WERI-Rb-1 (cell line): ENCODE measurements around the gene YARS2.
A peak's percentile ranks its signal among the peaks of the same experiment; 100 is the strongest.

Experiments used
- DNase-seq: peaks from one replicate; pipeline ENCODE4 v3.0.0-alpha.2; 2020
- H3K27ac ChIP-seq: fragments of 250-450 bp; sonication (Bioruptor Pico); 2 replicates; pipeline ENCODE4 v1.5.1; 2020; ENCODE audit warnings: mild to moderate bottlenecking, moderate library complexity
- H3K27me3 ChIP-seq: fragments of 250-450 bp; sonication (Bioruptor Pico); 2 replicates; pipeline ENCODE4 v1.5.1; 2021; ENCODE audit warnings: mild to moderate bottlenecking, low read depth, moderate library complexity; ENCODE audit not compliant: insufficient read depth, severe bottlenecking
- H3K36me3 ChIP-seq: fragments of 250-450 bp; sonication (Bioruptor Pico); 2 replicates; pipeline ENCODE4 v1.5.1; 2020; ENCODE audit warnings: mild to moderate bottlenecking, moderate library complexity
- H3K4me3 ChIP-seq: 2 replicates; pipeline ENCODE4 v1.5.1; 2011; ENCODE audit warnings: low read depth, mild to moderate bottlenecking, control low read depth, low read length
- H3K9me3 ChIP-seq: fragments of 250-450 bp; sonication (Bioruptor Pico); 2 replicates; pipeline ENCODE4 v1.5.1; 2021; ENCODE audit warnings: mild to moderate bottlenecking, moderate library complexity; ENCODE audit not compliant: severe bottlenecking
- TF ChIP-seq, protein P1 (sequence below): IDR thresholded peaks from 2 replicates; pipeline ENCODE4 v1.5.1; 2011; ENCODE audit warnings: low read depth, mild to moderate bottlenecking, control low read depth, inconsistent platforms, low read length

Gene YARS2

DNA sequence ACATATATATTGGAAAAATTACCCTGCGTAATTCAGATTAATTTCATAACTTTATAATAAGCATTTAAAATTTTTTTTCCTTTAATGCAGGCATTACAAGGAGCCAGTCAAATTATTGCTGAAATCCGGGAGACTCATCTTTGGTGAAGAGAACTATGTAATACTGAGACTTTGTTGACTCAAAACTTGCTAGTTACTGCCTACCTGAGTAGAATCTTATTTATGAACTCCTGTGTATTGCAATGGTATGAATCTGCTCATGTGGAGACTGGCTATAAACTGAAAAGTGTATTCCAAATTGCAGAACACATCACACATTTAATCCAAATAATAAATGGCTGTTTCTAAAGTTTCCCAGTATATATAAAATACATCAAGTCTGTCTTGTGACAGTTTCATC is 12.4 kb downstream of the YARS2 start:
- no peaks in the 10 kb centered on the region for H3K27me3 ChIP-seq
- H3K9me3 ChIP-seq, result no peaks in the 10 kb centered on the region
- no peak overlapping the region for H3K27ac ChIP-seq
- TF ChIP-seq, protein P1, sequence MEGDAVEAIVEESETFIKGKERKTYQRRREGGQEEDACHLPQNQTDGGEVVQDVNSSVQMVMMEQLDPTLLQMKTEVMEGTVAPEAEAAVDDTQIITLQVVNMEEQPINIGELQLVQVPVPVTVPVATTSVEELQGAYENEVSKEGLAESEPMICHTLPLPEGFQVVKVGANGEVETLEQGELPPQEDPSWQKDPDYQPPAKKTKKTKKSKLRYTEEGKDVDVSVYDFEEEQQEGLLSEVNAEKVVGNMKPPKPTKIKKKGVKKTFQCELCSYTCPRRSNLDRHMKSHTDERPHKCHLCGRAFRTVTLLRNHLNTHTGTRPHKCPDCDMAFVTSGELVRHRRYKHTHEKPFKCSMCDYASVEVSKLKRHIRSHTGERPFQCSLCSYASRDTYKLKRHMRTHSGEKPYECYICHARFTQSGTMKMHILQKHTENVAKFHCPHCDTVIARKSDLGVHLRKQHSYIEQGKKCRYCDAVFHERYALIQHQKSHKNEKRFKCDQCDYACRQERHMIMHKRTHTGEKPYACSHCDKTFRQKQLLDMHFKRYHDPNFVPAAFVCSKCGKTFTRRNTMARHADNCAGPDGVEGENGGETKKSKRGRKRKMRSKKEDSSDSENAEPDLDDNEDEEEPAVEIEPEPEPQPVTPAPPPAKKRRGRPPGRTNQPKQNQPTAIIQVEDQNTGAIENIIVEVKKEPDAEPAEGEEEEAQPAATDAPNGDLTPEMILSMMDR, result no peak
- no peak overlapping the region for H3K4me3 ChIP-seq
- peaks cover 74% of the 10 kb centered on the region for H3K36me3 ChIP-seq
- DNase-seq, result no peak

GRCh38 chr12:32742133-32742532 is 13.6 kb downstream of the YARS2 start:
- TF ChIP-seq, protein P1, result no peak
- Histone ChIP-seq H3K9me3 (no peaks in the 10 kb centered on the region), H3K27me3 (no peaks in the 10 kb centered on the region), H3K36me3 (peaks cover 76% of the 10 kb centered on the region), H3K27ac (no peak overlapping the region), H3K4me3 (no peak overlapping the region)
- DNase-seq, result no peak

DNA sequence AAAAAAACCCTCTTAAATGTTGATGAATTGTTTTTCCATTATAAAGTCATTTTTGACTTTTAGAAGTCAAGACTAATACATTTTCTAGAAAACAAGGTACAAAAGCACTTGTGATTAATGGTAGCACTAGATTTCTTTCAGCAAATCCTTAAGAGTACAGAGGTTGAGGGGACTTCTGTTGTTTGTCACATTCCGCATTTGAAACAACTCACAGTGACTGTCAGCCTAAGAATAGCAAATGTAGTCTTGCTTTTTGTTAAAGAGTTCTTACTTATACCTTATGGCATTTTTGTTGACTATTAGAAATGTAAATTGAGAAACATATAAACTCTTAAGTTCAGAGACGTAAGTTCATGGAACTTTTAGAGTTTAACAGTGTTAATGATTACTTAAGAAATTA is 16.4 kb downstream of the YARS2 start:
- peaks cover 74% of the 10 kb centered on the region for H3K36me3 ChIP-seq
- DNase-seq, result no peak
- TF ChIP-seq, protein P1, result no peak
- no peaks in the 10 kb centered on the region for H3K9me3 ChIP-seq
- no peak overlapping the region for H3K27ac ChIP-seq
- H3K4me3 ChIP-seq, result no peak overlapping the region
- no peaks in the 10 kb centered on the region for H3K27me3 ChIP-seq

DNA sequence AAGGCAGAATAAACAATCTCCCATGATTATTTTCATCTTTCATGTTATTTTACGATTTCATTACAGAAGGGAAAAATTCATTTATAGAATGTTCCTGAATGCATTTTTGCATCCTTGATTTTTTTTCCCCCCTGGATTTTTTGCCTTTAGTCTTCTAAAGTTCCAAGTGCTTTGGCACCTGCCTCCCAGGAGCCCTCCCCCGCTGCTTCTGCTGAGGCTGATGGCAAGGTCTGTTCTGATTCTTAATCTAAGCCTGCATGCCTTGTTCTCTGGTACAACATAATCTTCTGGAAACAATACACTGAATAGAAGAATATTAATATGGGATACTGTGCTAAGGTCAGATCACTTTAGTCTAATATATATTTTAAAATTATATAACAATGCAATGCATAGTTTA is 18.0 kb downstream of the YARS2 start:
- H3K27ac ChIP-seq, result no peak overlapping the region
- no peaks in the 10 kb centered on the region for H3K9me3 ChIP-seq
- H3K4me3 ChIP-seq, result no peak overlapping the region
- TF ChIP-seq, protein P1, result no peak
- peaks cover 75% of the 10 kb centered on the region for H3K36me3 ChIP-seq
- no peaks in the 10 kb centered on the region for H3K27me3 ChIP-seq
- peak; percentile 20 for DNase-seq

GRCh38 chr12:32736445-32736844 is 19.3 kb downstream of the YARS2 start:
- TF ChIP-seq, protein P1, result no peak
- Histone ChIP-seq H3K27ac (no peak overlapping the region), H3K27me3 (no peaks in the 10 kb centered on the region), H3K4me3 (no peak overlapping the region), H3K9me3 (no peaks in the 10 kb centered on the region), H3K36me3 (peaks cover 74% of the 10 kb centered on the region)
- no peak for DNase-seq

DNA sequence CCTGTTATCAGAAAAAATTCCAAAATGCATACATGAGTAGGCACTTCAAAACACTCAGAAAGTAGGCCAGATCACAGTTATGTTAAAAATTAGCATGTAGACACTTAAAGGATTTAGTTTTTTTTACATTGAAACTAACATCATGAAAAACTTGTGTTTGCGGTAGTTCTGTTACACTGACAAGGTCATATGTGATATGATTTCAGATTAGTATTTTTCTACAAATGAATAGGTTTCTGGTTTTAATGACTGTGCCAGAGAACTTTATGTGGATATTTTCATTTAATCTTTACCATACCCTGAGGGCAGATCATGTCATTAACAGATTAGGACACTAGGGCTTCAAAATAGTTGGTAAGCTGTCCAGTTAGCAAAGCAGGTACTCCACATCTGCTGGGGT is 20.7 kb downstream of the YARS2 start:
- no peaks in the 10 kb centered on the region for H3K9me3 ChIP-seq
- no peak overlapping the region for H3K27ac ChIP-seq
- peaks cover 68% of the 10 kb centered on the region for H3K36me3 ChIP-seq
- H3K4me3 ChIP-seq, result no peak overlapping the region
- no peak for DNase-seq
- TF ChIP-seq, protein P1, result no peak
- no peaks in the 10 kb centered on the region for H3K27me3 ChIP-seq
